HepG2 (cell line): Measurements from ENCODE around the gene EI24. TPM values are rescaled to one million over a fixed set of nuclear protein-coding genes. Genes with fewer than 3 reads are reported as not detected.

Experiments
- ARID4A ChIP-seq: sonication (generic); formaldehyde crosslinking; IDR thresholded peaks from 2 replicates; pipeline ENCODE4 v1.5.0; 2020; ENCODE audit warnings: mild to moderate bottlenecking, missing genetic modification reagents, borderline replicate concordance
- ARNTL ChIP-seq: sonication (generic); formaldehyde crosslinking; IDR thresholded peaks from 2 replicates; pipeline ENCODE4 v1.4.0; 2020; ENCODE audit warnings: mild to moderate bottlenecking, missing genetic modification reagents
- BATF2 ChIP-seq: sonication (generic); formaldehyde crosslinking; IDR thresholded peaks from 2 replicates; pipeline ENCODE4 v1.8.0; 2022; ENCODE audit warnings: mild to moderate bottlenecking, missing genetic modification reagents, moderate library complexity
- CCAR2 ChIP-seq: fragments of 200-400 bp; formaldehyde crosslinking; optimal IDR thresholded peaks from 2 replicates; pipeline ENCODE3; 2018; ENCODE audit warnings: low read depth, mild to moderate bottlenecking, low read length, moderate library complexity
- DR1 ChIP-seq: sonication (generic); formaldehyde crosslinking; IDR thresholded peaks from 2 replicates; pipeline ENCODE4 v1.8.0; 2021; ENCODE audit warnings: mild to moderate bottlenecking, missing genetic modification reagents, inconsistent platforms
- FOXA1 ChIP-seq, 2 experiments: fragments of 450-650 bp in 1 of 2; sonication (generic) in 1 of 2; formaldehyde crosslinking in 1 of 2; IDR thresholded peaks; 2 replicates each; pipeline versions ENCODE4 v1.4.0 to v1.6.1; 2016 to 2020; ENCODE audit warnings: missing genetic modification reagents in 1 of 2
- GABPB1 ChIP-seq: IDR thresholded peaks from 2 replicates; pipeline ENCODE4 v1.6.1; 2016; ENCODE audit warnings: mild to moderate bottlenecking, missing genetic modification reagents, moderate library complexity, missing compliant biosample characterization
- HOXA7 ChIP-seq: sonication (generic); formaldehyde crosslinking; IDR thresholded peaks from 2 replicates; pipeline ENCODE4 v1.8.1; 2022; ENCODE audit warnings: mild to moderate bottlenecking, missing genetic modification reagents, moderate library complexity
- IRX3 ChIP-seq: sonication (generic); formaldehyde crosslinking; IDR thresholded peaks from 2 replicates; pipeline ENCODE4 v1.8.1; 2023; ENCODE audit warnings: mild to moderate bottlenecking, low read depth, missing genetic modification reagents, borderline replicate concordance
- KDM5A ChIP-seq: fragments of 200-600 bp; sonication (generic); IDR thresholded peaks from 2 replicates; pipeline ENCODE4 v1.7.0; 2018; ENCODE audit warnings: antibody characterized with exemption, mild to moderate bottlenecking, low read length, borderline replicate concordance
- MXD3 ChIP-seq: IDR thresholded peaks from 2 replicates; pipeline ENCODE4 v1.6.1; 2016; ENCODE audit warnings: mild to moderate bottlenecking, missing biosample characterization, missing genetic modification reagents
- MYC ChIP-seq: sonication (generic); formaldehyde crosslinking; IDR thresholded peaks from 2 replicates; pipeline ENCODE4 v1.9.0; 2021; ENCODE audit warnings: missing genetic modification reagents, borderline replicate concordance
- NKX3-1 ChIP-seq: sonication (generic); formaldehyde crosslinking; IDR thresholded peaks from 2 replicates; pipeline ENCODE4 v1.5.0; 2020; ENCODE audit warnings: missing genetic modification reagents
- PHF20 ChIP-seq: sonication (generic); formaldehyde crosslinking; IDR thresholded peaks from 2 replicates; pipeline ENCODE4 v1.5.0; 2020; ENCODE audit warnings: mild to moderate bottlenecking, missing genetic modification reagents
- RAD21 ChIP-seq: fragments of 450-650 bp; formaldehyde crosslinking; IDR thresholded peaks from 2 replicates; pipeline ENCODE4 v1.5.0; 2020; ENCODE audit warnings: mild to moderate bottlenecking
- SNAPC2 ChIP-seq: sonication (generic); formaldehyde crosslinking; IDR thresholded peaks from 2 replicates; pipeline ENCODE4 v1.8.1; 2022; ENCODE audit warnings: mild to moderate bottlenecking, missing genetic modification reagents
- SP1 ChIP-seq, 2 experiments: fragments of 450-650 bp in 1 of 2; sonication (generic) in 1 of 2; formaldehyde crosslinking in 1 of 2; IDR thresholded peaks; 2 replicates each; pipeline versions ENCODE4 v1.4.0 to v1.6.1; 2016 to 2020; ENCODE audit warnings: missing genetic modification reagents in 1 of 2
- ZBTB1 ChIP-seq: sonication (generic); formaldehyde crosslinking; IDR thresholded peaks from 2 replicates; pipeline ENCODE4 v1.4.0; 2020; ENCODE audit warnings: missing genetic modification reagents, borderline replicate concordance
- ZBTB2 ChIP-seq: sonication (generic); formaldehyde crosslinking; IDR thresholded peaks from 2 replicates; pipeline ENCODE4 v1.8.0; 2022; ENCODE audit warnings: low read depth, missing genetic modification reagents
- ZNF460 ChIP-seq: sonication (generic); formaldehyde crosslinking; IDR thresholded peaks from 2 replicates; pipeline ENCODE4 v1.5.1; 2020; ENCODE audit warnings: missing genetic modification reagents, mild to moderate bottlenecking, borderline replicate concordance
- ZNF672 ChIP-seq: sonication (generic); formaldehyde crosslinking; IDR thresholded peaks from 2 replicates; pipeline ENCODE4 v1.8.1; 2022; ENCODE audit warnings: missing genetic modification reagents
- ZNF773 ChIP-seq: sonication (generic); formaldehyde crosslinking; IDR thresholded peaks from 2 replicates; pipeline ENCODE4 v1.4.0; 2020; ENCODE audit warnings: missing genetic modification reagents, borderline replicate concordance
- polyA plus RNA-seq, 8 experiments: library from polyadenylated mRNA; depleted of rRNA in 3 of 8; stranded (reverse) in 7 of 8; unstranded in 1 of 8; fragments of >200 nt; fragmentation: Illumina TruSeq in 4 of 8; extraction: Trizol in 4 of 8; gene quantifications; 2 replicates each; pipeline versions ENCODE4 v1.2.1 to v1.2.3, GENCODE V29; 2011 to 2016; ENCODE audit warnings: low read depth in 4 of 8, missing spikeins in 1 of 8, mixed read lengths in 1 of 8; ENCODE audit not compliant: insufficient read depth in 1 of 8
- total RNA-seq, 5 experiments: library from RNA; depleted of rRNA; stranded (reverse); fragments of >200 nt; fragmentation: Illumina TruSeq; extraction: Trizol; gene quantifications; 2 replicates each; pipeline ENCODE4 v1.2.3, GENCODE V29; 2016; ENCODE audit warnings: low read depth in 1 of 5

The EI24 gene
- total and polyA plus RNA-seq, 2 of the 13 experiments (the other 11 are each of a cell fraction or from before 2014, with no cell fraction given) = 84.7 to 126 TPM

GRCh38 chr11:125568970-125569914, at the start of gene EI24 (continued):
- TF ChIP-seq ARID4A (CRISPR knock-in tag) = peak; percentile 84
- TF ChIP-seq BATF2 (CRISPR knock-in tag) = no peak
- TF ChIP-seq KDM5A = no peak
- TF ChIP-seq ZNF672 = no peak
- TF ChIP-seq RAD21 = peak; percentile 52; the same call in 1 of the 2 replicates
- TF ChIP-seq PHF20 (CRISPR knock-in tag) = peak; percentile 64; the same call in 1 of the 2 replicates
- TF ChIP-seq ARNTL (CRISPR knock-in tag) = no peak
- no peak for TF ChIP-seq FOXA1 (IDR thresholded peaks at IDR 0.05)
- 0 out of 2 replicates have a peak, but pooled peaks have one; percentile 33 for TF ChIP-seq FOXA1 (CRISPR knock-in tag; IDR thresholded peaks at IDR 0.05)
- peak; percentile 87 for TF ChIP-seq GABPB1 (CRISPR knock-in tag)
- peak; percentile 17; the same call in 1 of the 2 replicates for TF ChIP-seq ZNF773 (CRISPR knock-in tag)
- TF ChIP-seq ZBTB1 (CRISPR knock-in tag) = no peak
- TF ChIP-seq ZNF460 (CRISPR knock-in tag) = no peak
- TF ChIP-seq IRX3 = peak; percentile 61; the same call in 1 of the 2 replicates
- no peak for TF ChIP-seq SNAPC2 (CRISPR knock-in tag)
- TF ChIP-seq NKX3-1 (CRISPR knock-in tag) = no peak
- no peak for TF ChIP-seq HOXA7 (CRISPR knock-in tag)
- TF ChIP-seq MXD3 (CRISPR knock-in tag) = no peak
- peak; percentile 43; the same call in 1 of the 2 replicates for TF ChIP-seq ZBTB2 (CRISPR knock-in tag)
- TF ChIP-seq DR1 (CRISPR knock-in tag) = 0 out of 2 replicates have a peak, but pooled peaks have one; percentile 16
- TF ChIP-seq SP1 (IDR thresholded peaks at IDR 0.05) = no peak
- peak; percentile 75 for TF ChIP-seq SP1 (CRISPR knock-in tag; IDR thresholded peaks at IDR 0.05)
- peak; percentile 80 for TF ChIP-seq MYC (CRISPR knock-in tag)
- no peak for TF ChIP-seq CCAR2
